HFF-Myc (cell line): ENCODE measurements around the gene TTLL5.

Experiments
- DNase-seq: peaks from one replicate; pipeline ENCODE4 v3.0.0-alpha.2; 2011; ENCODE audit warnings: low read depth; ENCODE audit errors: extremely low read depth
- H3K4me3 ChIP-seq: replicated peaks from 2 replicates; pipeline ENCODE4 v1.5.1; 2011; ENCODE audit warnings: low read depth, mild to moderate bottlenecking, control low read depth, low read length
- TF ChIP-seq, protein P1 (sequence below): IDR thresholded peaks from 2 replicates; pipeline ENCODE4 v1.5.1; 2012; ENCODE audit warnings: mild to moderate bottlenecking, low read depth, low read length, control low read depth; ENCODE audit errors: missing control alignments

TTLL5 gene

GRCh38 chr14:75865531-75865930 lies 204.5 kb downstream of the TTLL5 start:
- TF ChIP-seq, protein P1, sequence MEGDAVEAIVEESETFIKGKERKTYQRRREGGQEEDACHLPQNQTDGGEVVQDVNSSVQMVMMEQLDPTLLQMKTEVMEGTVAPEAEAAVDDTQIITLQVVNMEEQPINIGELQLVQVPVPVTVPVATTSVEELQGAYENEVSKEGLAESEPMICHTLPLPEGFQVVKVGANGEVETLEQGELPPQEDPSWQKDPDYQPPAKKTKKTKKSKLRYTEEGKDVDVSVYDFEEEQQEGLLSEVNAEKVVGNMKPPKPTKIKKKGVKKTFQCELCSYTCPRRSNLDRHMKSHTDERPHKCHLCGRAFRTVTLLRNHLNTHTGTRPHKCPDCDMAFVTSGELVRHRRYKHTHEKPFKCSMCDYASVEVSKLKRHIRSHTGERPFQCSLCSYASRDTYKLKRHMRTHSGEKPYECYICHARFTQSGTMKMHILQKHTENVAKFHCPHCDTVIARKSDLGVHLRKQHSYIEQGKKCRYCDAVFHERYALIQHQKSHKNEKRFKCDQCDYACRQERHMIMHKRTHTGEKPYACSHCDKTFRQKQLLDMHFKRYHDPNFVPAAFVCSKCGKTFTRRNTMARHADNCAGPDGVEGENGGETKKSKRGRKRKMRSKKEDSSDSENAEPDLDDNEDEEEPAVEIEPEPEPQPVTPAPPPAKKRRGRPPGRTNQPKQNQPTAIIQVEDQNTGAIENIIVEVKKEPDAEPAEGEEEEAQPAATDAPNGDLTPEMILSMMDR, result no peak
- no peak overlapping the region for H3K4me3 ChIP-seq
- DNase-seq, result no peak

- TF ChIP-seq, protein P1, result no peak
- no peak overlapping the region for H3K4me3 ChIP-seq
- no peak for DNase-seq
These were observed 205.9 kb downstream of the TTLL5 start for GRCh38 chr14:75866970-75867369.

- H3K4me3 ChIP-seq, result no peak overlapping the region
- TF ChIP-seq, protein P1, result no peak
- no peak for DNase-seq
These were observed 210.3 kb downstream of the TTLL5 start for GRCh38 chr14:75871181-75871880.

DNA sequence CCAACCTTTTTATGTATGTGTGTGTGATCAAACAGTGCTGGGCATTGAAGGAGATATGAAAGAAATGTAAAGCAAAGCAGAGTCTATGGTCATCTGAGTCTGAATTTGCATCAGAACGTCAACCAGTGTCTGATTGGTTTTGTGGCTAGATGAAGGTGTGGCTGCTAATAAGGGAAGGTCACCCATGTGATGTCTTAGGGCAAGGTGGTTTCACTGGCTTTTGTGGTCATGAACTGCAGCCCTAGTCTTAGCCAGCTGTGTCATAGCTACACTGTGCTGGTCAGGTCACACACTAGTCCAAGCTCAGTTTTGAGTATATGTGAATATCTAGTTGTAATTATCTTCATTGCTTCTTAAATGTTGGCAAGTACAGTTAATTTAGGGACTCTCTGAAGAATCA lies 214.9 kb downstream of the TTLL5 start:
- TF ChIP-seq, protein P1, result no peak
- H3K4me3 ChIP-seq, result no peak overlapping the region
- DNase-seq, result no peak

- TF ChIP-seq, protein P1, result no peak
- no peak overlapping the region for H3K4me3 ChIP-seq
- DNase-seq, result no peak
These were observed 215.5 kb downstream of the TTLL5 start for GRCh38 chr14:75876530-75876929.

- no peak overlapping the region for H3K4me3 ChIP-seq
- TF ChIP-seq, protein P1, result no peak
- DNase-seq, result no peak
These were observed 216.2 kb downstream of the TTLL5 start for GRCh38 chr14:75877292-75877691.

DNA sequence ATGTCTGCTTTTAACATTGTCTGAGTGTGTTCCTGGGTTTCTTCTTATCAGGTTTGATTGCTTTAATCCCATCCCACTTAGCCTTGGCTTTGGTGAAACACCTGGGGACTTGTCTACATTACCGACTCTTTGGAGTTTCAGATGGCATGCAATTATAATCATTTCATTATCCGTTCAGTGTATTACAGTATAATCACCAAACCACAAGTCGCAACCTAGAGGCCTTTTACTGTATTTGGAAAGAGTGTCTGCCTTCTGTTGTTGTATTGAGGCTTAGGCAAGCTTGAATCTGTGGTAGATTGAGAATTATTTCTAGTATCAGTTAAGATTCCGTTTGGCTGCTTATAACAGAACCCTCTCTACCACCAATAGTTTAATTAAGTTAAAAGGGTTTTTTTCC lies 216.8 kb downstream of the TTLL5 start:
- TF ChIP-seq, protein P1, result no peak
- H3K4me3 ChIP-seq, result no peak overlapping the region
- DNase-seq, result no peak
